Esophagus (tissue), 2 donors: Measurements from ENCODE around the gene PDILT. TPM values are rescaled to one million over a fixed set of nuclear protein-coding genes. Genes with fewer than 3 reads are reported as not detected.
"Not testable (repeated sequence)": the region's sequence is repeated elsewhere in the genome, so short reads cannot be mapped to it uniquely, and the experiment has no call there.

ENCODE experiments used
- H3K27ac ChIP-seq, 2 donors: one replicate each; pipeline ENCODE4 v1.5.1; 2013; ENCODE audit warnings: low read depth in 2 of 2, mild to moderate bottlenecking in 2 of 2, inconsistent platforms in 1 of 2, low read length in 1 of 2, moderate library complexity in 1 of 2
- H3K27me3 ChIP-seq, 2 donors: one replicate each; pipeline ENCODE4 v1.6.1; 2013; ENCODE audit warnings: low read length in 2 of 2, control low read depth in 1 of 2, mild to moderate bottlenecking in 1 of 2; ENCODE audit not compliant: insufficient read depth in 2 of 2, control insufficient read depth in 1 of 2
- H3K36me3 ChIP-seq, 2 donors: one replicate each; pipeline ENCODE4 v1.6.1; 2013; ENCODE audit warnings: low read length in 1 of 2; ENCODE audit not compliant: control insufficient read depth in 2 of 2, insufficient read depth in 2 of 2
- H3K4me1 ChIP-seq, 2 donors: one replicate each; pipeline ENCODE4 v1.6.1; 2013; ENCODE audit warnings: low read length in 1 of 2; ENCODE audit not compliant: control insufficient read depth in 2 of 2, insufficient read depth in 2 of 2
- H3K4me3 ChIP-seq, 2 donors: one replicate each; pipeline ENCODE4 v1.5.1; 2013; ENCODE audit warnings: low read length in 2 of 2, mild to moderate bottlenecking in 2 of 2, low read depth in 1 of 2, moderate library complexity in 1 of 2
- H3K9me3 ChIP-seq, 2 donors: one replicate each; pipeline ENCODE4 v1.6.1; 2013; ENCODE audit warnings: mild to moderate bottlenecking in 2 of 2, low read depth in 1 of 2, low read length in 1 of 2, moderate library complexity in 1 of 2; ENCODE audit not compliant: control insufficient read depth in 2 of 2, insufficient read depth in 1 of 2
- WGBS, 2 donors: extraction: QIAGEN DNeasy Blood & Tissue Kit; methylation state at CpG; one replicate each; pipeline ENCODE4 v1.1.7; 2013; 5-methylcytosine and 5-hydroxymethylcytosine counted together
- polyA plus RNA-seq, 2 donors: library from polyadenylated mRNA; stranded (reverse); fragments of 200-250 nt; gene quantifications; one replicate each; pipeline ENCODE4 v1.2.3, GENCODE V29; 2013
- donor health status: healthy with polysubstance abuse.
- donor health status: Bipolar disorder and iron deficiency.

Gene PDILT
- polyA plus RNA-seq, 2 donors, result 0.10 TPM; not detected in 1

DNA sequence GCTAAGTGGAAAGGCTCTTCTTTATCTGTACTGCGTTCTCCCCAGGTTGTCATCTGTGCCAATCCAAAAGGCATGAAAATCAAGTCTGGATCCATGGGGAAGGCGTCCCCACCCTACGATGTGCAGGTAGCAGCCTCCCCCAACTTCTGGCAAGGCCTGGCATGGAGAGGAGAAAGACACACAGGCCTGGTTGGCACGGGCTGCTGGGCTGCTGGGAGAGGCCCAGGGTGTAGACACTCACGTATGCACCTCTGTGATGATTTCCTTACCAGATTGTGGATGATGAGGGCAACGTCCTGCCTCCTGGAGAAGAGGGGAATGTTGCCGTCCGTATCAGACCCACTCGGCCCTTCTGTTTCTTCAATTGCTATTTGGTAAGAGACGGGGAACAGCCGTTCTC is 26.4 kb upstream of the PDILT start:
- Histone ChIP-seq H3K36me3 (no peaks in the 10 kb centered on the region), H3K4me3 (no peak overlapping the region), H3K27me3 (no peaks in the 10 kb centered on the region), H3K27ac (no peak overlapping the region), H3K9me3 (no peaks in the 10 kb centered on the region), H3K4me1 (no peaks in the 10 kb centered on the region)
- 68 to 75% methylated on average over 11 of the region's 11 CpGs for WGBS, 2 donors

GRCh38 chr16:20430480-20430879 is 25.9 kb upstream of the PDILT start:
- H3K9me3 ChIP-seq, H3K36me3 ChIP-seq, H3K27ac ChIP-seq, H3K27me3 ChIP-seq, H3K4me3 ChIP-seq, H3K4me1 ChIP-seq: not testable (repeated sequence)
- 83 to 94% methylated on average over 1 of the region's 1 CpG for WGBS, 2 donors

- H3K4me1 ChIP-seq, H3K27ac ChIP-seq, H3K9me3 ChIP-seq, H3K36me3 ChIP-seq, H3K27me3 ChIP-seq, H3K4me3 ChIP-seq: not testable (repeated sequence)
- WGBS, 2 donors, result 73 to 79% methylated on average over 7 of the region's 7 CpGs
Measured at GRCh38 chr16:20429499-20429898, 25.0 kb upstream of the PDILT start.

- WGBS, 2 donors, result 51 to 57% methylated on average over 2 of the region's 2 CpGs
- H3K9me3 ChIP-seq, H3K4me3 ChIP-seq, H3K27me3 ChIP-seq, H3K27ac ChIP-seq, H3K36me3 ChIP-seq, H3K4me1 ChIP-seq: not testable (repeated sequence)
Measured at GRCh38 chr16:20427401-20427797, 22.9 kb upstream of the PDILT start.

DNA sequence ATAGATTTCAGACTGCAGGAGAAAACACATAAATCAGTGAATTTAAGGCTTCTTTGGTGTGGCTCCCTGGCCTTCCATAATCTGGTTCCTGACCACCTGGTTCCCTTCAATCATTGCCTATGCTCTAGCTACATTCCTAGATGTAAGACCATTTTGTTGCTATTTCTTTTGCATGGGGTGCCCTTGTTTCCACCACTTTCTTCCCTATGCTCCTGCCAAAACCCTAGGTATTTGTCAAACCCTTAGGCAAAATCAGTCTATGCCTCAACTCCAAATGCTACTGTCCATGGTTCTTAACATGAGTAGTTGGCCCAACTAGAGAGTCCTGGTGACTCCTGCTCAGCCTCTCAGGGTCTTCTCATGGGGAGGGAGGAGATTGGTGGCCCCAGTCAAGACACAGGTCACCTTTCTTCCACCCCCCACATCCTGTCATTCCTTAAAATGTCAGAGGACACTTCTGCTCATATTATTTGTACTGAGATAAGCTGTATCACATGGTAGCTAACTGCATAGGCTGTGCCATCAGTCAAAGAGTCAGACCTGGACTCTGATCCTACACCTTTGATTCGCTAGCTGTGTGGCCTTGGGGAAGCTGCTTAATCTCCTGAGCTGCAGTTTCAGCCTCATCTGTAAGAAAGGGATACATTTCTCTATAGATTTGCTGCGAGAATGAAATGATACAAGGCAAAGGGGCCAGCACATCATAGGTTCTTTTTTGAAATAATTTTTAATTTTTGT is 19.8 kb upstream of the PDILT start:
- Histone ChIP-seq H3K4me1 (no peaks in the 10 kb centered on the region), H3K4me3 (no peak overlapping the region), H3K27ac (no peak overlapping the region), H3K9me3 (no peaks in the 10 kb centered on the region), H3K27me3 (no peaks in the 10 kb centered on the region), H3K36me3 (no peaks in the 10 kb centered on the region)
- 49 to 74% methylated on average over 2 of the region's 2 CpGs for WGBS, 2 donors

GRCh38 chr16:20423772-20424128 is 19.2 kb upstream of the PDILT start:
- H3K36me3 ChIP-seq, H3K27me3 ChIP-seq, H3K9me3 ChIP-seq, H3K27ac ChIP-seq, H3K4me3 ChIP-seq, H3K4me1 ChIP-seq: not testable (repeated sequence)
- WGBS, 2 donors, result 76 to 82% methylated on average over 5 of the region's 5 CpGs

- not testable (repeated sequence) for H3K4me1 ChIP-seq, H3K9me3 ChIP-seq, H3K27ac ChIP-seq, H3K36me3 ChIP-seq, H3K27me3 ChIP-seq, H3K4me3 ChIP-seq
- WGBS, 2 donors, result 71 to 78% methylated on average over 2 of the region's 2 CpGs
Measured at GRCh38 chr16:20421748-20422147, 17.2 kb upstream of the PDILT start.

GRCh38 chr16:20419093-20419492 is 14.6 kb upstream of the PDILT start:
- not testable (repeated sequence) for H3K27me3 ChIP-seq, H3K27ac ChIP-seq, H3K4me1 ChIP-seq, H3K4me3 ChIP-seq, H3K36me3 ChIP-seq, H3K9me3 ChIP-seq
- WGBS, 2 donors, result 79 to 84% methylated on average over 8 of the region's 8 CpGs

GRCh38 chr16:20415541-20415940 is 11.0 kb upstream of the PDILT start:
- H3K4me3 ChIP-seq, result no peak overlapping the region
- no peaks in the 10 kb centered on the region for H3K9me3 ChIP-seq
- WGBS, 2 donors, result 63 to 67% methylated on average over 1 of the region's 1 CpG
- H3K27ac ChIP-seq, result no peak overlapping the region
- H3K27me3 ChIP-seq, result no peaks in the 10 kb centered on the region
- no peaks in the 10 kb centered on the region for H3K36me3 ChIP-seq
- H3K4me1 ChIP-seq, result no peaks in the 10 kb centered on the region

DNA sequence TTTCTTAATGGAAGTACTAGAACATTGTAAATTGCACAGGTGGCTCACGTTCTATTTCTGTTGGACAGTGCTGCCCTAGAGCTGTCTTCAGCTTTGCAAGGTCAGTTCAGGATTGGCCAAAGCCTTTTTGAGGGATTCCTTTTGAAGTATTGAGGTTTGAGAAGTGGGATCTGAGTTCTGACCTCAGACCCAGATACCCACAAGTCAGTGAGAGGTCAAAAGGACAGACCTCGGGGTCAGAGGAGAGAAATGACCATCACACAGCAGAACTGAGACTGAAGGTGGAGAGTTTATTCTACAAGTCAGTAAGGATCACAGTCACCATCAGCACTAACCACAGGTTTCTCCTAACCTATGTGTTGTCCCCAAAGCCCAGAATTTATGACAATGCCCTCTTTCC is 6.5 kb upstream of the PDILT start:
- H3K4me3 ChIP-seq, result no peak overlapping the region
- no peaks in the 10 kb centered on the region for H3K4me1 ChIP-seq
- 80 to 89% methylated on average over 2 of the region's 2 CpGs for WGBS, 2 donors
- H3K27ac ChIP-seq, result no peak overlapping the region
- H3K9me3 ChIP-seq, result no peaks in the 10 kb centered on the region
- no peaks in the 10 kb centered on the region for H3K36me3 ChIP-seq
- H3K27me3 ChIP-seq, result no peaks in the 10 kb centered on the region
